Measurements from ENCODE around the gene AQP10. TPM values are rescaled to one million over a fixed set of nuclear protein-coding genes. Genes with fewer than 3 reads are reported as not detected.

AQP10 gene
- total RNA-seq, 5 donors from 2014 or later (not counting 1 experiment from before 2014, with no cell fraction given) = not detected

GRCh38 chr1:154325583-154326545 is 5.0 kb downstream of the AQP10 start:
- no peaks in the 10 kb centered on the region for H3K9me3 Mint-ChIP-seq
- peak in 2 of 4 experiments; percentile 9 for ATAC-seq (replicated peaks in 1 of 4)

GRCh38 chr1:154326546-154327465 is 5.9 kb downstream of the AQP10 start:
- ATAC-seq (replicated peaks in 1 of 4) = no peak
- H3K27me3 ChIP-seq (replicated peaks in 1 of 2; ENCODE audit: control insufficient read depth in 2 of 2, extremely low read depth in 1 of 2, insufficient read depth in 2 of 2, low read length in 1 of 2) = peaks cover 0 to 14% of the 10 kb centered on the region in 2 experiments
- POLR2A ChIA-PET = interaction anchor here (0.6 to 1.0 kb wide), 4 partner anchors 8 to 227 kb away, joined by 3 to 6 read pairs (median 4); no protein-coding TSS in a partner anchor
- peaks cover 4 to 15% of the 10 kb centered on the region in 2 donors for H3K36me3 ChIP-seq (ENCODE audit: control insufficient read depth in 2 of 2, extremely low read depth in 1 of 2, insufficient read depth in 1 of 2, low read length in 1 of 2)
- H3K9me3 ChIP-seq = no peaks in the 10 kb centered on the region
- H3K4me1 ChIP-seq (ENCODE audit: control insufficient read depth in 1 of 2, extremely low read depth in 1 of 2, insufficient read depth in 2 of 2, low read length in 2 of 2) = peaks cover 34 to 67% of the 10 kb centered on the region in 2 experiments
- CTCF ChIA-PET = interaction anchor here (0.6 to 5.5 kb wide), 9 partner anchors 8 to 141 kb away, joined by 3 to 87 read pairs (median 4); partner anchors contain the start of gene HAX1 (in 1 of the 2)
- H3K4me1 Mint-ChIP-seq = peaks cover 58 to 62% (median 58%) of the 10 kb centered on the region in 3 donors
- peaks cover 0 to 2% of the 10 kb centered on the region in 2 donors for H3K27me3 Mint-ChIP-seq
- no peaks in the 10 kb centered on the region for H3K9me3 Mint-ChIP-seq
- H3K4me3 Mint-ChIP-seq = peak overlapping the region; percentile 91 to 94 (median 94)
- peak overlapping the region; percentile 70 to 82 for H3K4me3 ChIP-seq (ENCODE audit: control insufficient read depth in 1 of 2, extremely low read depth in 1 of 2, low read length in 1 of 2)
- H3K27ac Mint-ChIP-seq = peak overlapping the region; percentile 89 to 95
- DNase-seq = peak in 1 of 35 experiments; percentile 36
- H3K27ac ChIP-seq (ENCODE audit: low read length) = peak overlapping the region; percentile 82
- H3K36me3 Mint-ChIP-seq = peaks cover 16% of the 10 kb centered on the region
- 93% methylated on average over 3 of the region's 6 CpGs for WGBS (ENCODE audit: insufficient coverage)

More at GRCh38 chr1:154325583-154326545, 5.0 kb downstream of the AQP10 start:
- Mint-ChIP-seq H3K27ac (peak overlapping the region; percentile 89 to 95), H3K4me1 (peaks cover 49 to 54% (median 53%) of the 10 kb centered on the region in 3 donors), H3K36me3 (peaks cover 8% of the 10 kb centered on the region), H3K4me3 (peak overlapping the region; percentile 91 to 94 (median 94)), H3K27me3 (peaks cover 0 to 2% of the 10 kb centered on the region in 2 donors)
- WGBS (ENCODE audit: insufficient coverage) = 2% methylated on average over 56 of the region's 63 CpGs
- peaks cover 30 to 58% of the 10 kb centered on the region in 2 experiments for H3K4me1 ChIP-seq (ENCODE audit: control insufficient read depth in 1 of 2, extremely low read depth in 1 of 2, insufficient read depth in 2 of 2, low read length in 2 of 2)
- H3K27me3 ChIP-seq (replicated peaks in 1 of 2; ENCODE audit: control insufficient read depth in 2 of 2, extremely low read depth in 1 of 2, insufficient read depth in 2 of 2, low read length in 1 of 2) = peaks cover 0 to 14% of the 10 kb centered on the region in 2 experiments
- peaks cover 4 to 7% of the 10 kb centered on the region in 2 donors for H3K36me3 ChIP-seq (ENCODE audit: control insufficient read depth in 2 of 2, extremely low read depth in 1 of 2, insufficient read depth in 1 of 2, low read length in 1 of 2)
- POLR2A ChIA-PET = interaction anchor here (0.9 to 1.0 kb wide), 3 partner anchors 9 to 107 kb away, joined by 4 to 10 read pairs (median 6); no protein-coding TSS in a partner anchor
- CTCF ChIA-PET = interaction anchor here (0.6 to 5.5 kb wide), 11 partner anchors 9 to 916 kb away, joined by 3 to 87 read pairs (median 3); partner anchors contain the start of gene HAX1 (in 1 of the 2)
- DNase-seq = peak in 10 of 35 experiments; percentile 11 to 63 (median 34)
- H3K9me3 ChIP-seq = no peaks in the 10 kb centered on the region
- H3K4me3 ChIP-seq (ENCODE audit: control insufficient read depth in 1 of 2, extremely low read depth in 1 of 2, low read length in 1 of 2) = peak overlapping the region; percentile 70 to 82
- H3K27ac ChIP-seq (ENCODE audit: low read length) = peak overlapping the region; percentile 82

GRCh38 chr1:154327466-154328317 is 6.8 kb downstream of the AQP10 start:
- Mint-ChIP-seq H3K9me3 (no peaks in the 10 kb centered on the region), H3K27me3 (peaks cover 0 to 2% of the 10 kb centered on the region in 2 donors), H3K4me1 (peaks cover 64 to 70% (median 65%) of the 10 kb centered on the region in 3 donors), H3K27ac (peak overlapping the region; percentile 94 to 95), H3K4me3 (peak overlapping the region; percentile 78 to 94 (median 94)), H3K36me3 (peaks cover 25% of the 10 kb centered on the region)
- H3K36me3 ChIP-seq (ENCODE audit: control insufficient read depth in 2 of 2, extremely low read depth in 1 of 2, insufficient read depth in 1 of 2, low read length in 1 of 2) = peaks cover 10 to 24% of the 10 kb centered on the region in 2 donors
- peaks cover 36 to 68% of the 10 kb centered on the region in 2 experiments for H3K4me1 ChIP-seq (ENCODE audit: control insufficient read depth in 1 of 2, extremely low read depth in 1 of 2, insufficient read depth in 2 of 2, low read length in 2 of 2)
- H3K4me3 ChIP-seq (ENCODE audit: control insufficient read depth in 1 of 2, extremely low read depth in 1 of 2, low read length in 1 of 2) = peak overlapping the region; percentile 82 to 86
- DNase-seq = peak in 9 of 35 experiments; percentile 11 to 57 (median 22)
- H3K27me3 ChIP-seq (replicated peaks in 1 of 2; ENCODE audit: control insufficient read depth in 2 of 2, extremely low read depth in 1 of 2, insufficient read depth in 2 of 2, low read length in 1 of 2) = peaks cover 0 to 11% of the 10 kb centered on the region in 2 experiments
- no peaks in the 10 kb centered on the region for H3K9me3 ChIP-seq
- ChIA-PET CTCF (interaction anchor here (0.7 to 5.5 kb wide), 10 partner anchors 9 to 141 kb away, joined by 3 to 87 read pairs (median 3); no protein-coding TSS in a partner anchor), POLR2A (interaction anchor here (0.7 to 0.8 kb wide), 2 partner anchors 16 to 22 kb away, joined by 3 to 5 read pairs; no protein-coding TSS in a partner anchor)
- no peak for ATAC-seq (replicated peaks in 1 of 4)
- WGBS (ENCODE audit: insufficient coverage) = 30% methylated on average over 2 of the region's 5 CpGs
- peak overlapping the region; percentile 82 for H3K27ac ChIP-seq (ENCODE audit: low read length)

GRCh38 chr1:154328318-154329151 is 7.6 kb downstream of the AQP10 start:
- Mint-ChIP-seq H3K36me3 (peaks cover 27% of the 10 kb centered on the region), H3K4me1 (peaks cover 64 to 75% (median 71%) of the 10 kb centered on the region in 3 donors), H3K4me3 (peak overlapping the region; percentile 78 to 94 (median 94)), H3K27ac (peak overlapping the region; percentile 94 to 95), H3K9me3 (no peaks in the 10 kb centered on the region), H3K27me3 (no peaks in the 10 kb centered on the region)
- WGBS (ENCODE audit: insufficient coverage) = 2% methylated on average over 71 of the region's 76 CpGs
- POLR2A ChIA-PET = interaction anchor here (0.5 to 0.8 kb wide), 3 partner anchors 12 to 846 kb away, joined by 3 to 5 read pairs (median 5); no protein-coding TSS in a partner anchor
- ATAC-seq (replicated peaks in 1 of 4) (peak; percentile 77 to 80 (median 78)), DNase-seq (peak; percentile 75 to 92 (median 84))
- peaks cover 10 to 31% of the 10 kb centered on the region in 2 donors for H3K36me3 ChIP-seq (ENCODE audit: control insufficient read depth in 2 of 2, extremely low read depth in 1 of 2, insufficient read depth in 1 of 2, low read length in 1 of 2)
- peaks cover 0 to 3% of the 10 kb centered on the region in 2 experiments for H3K27me3 ChIP-seq (replicated peaks in 1 of 2; ENCODE audit: control insufficient read depth in 2 of 2, extremely low read depth in 1 of 2, insufficient read depth in 2 of 2, low read length in 1 of 2)
- no peaks in the 10 kb centered on the region for H3K9me3 ChIP-seq
- CTCF ChIA-PET = interaction anchor here (0.7 to 5.5 kb wide), 11 partner anchors 8 to 140 kb away, joined by 3 to 87 read pairs (median 3); no protein-coding TSS in a partner anchor
- H3K4me1 ChIP-seq (ENCODE audit: control insufficient read depth in 1 of 2, extremely low read depth in 1 of 2, insufficient read depth in 2 of 2, low read length in 2 of 2) = peaks cover 36 to 70% of the 10 kb centered on the region in 2 experiments
- peak overlapping the region; percentile 82 for H3K27ac ChIP-seq (ENCODE audit: low read length)
- H3K4me3 ChIP-seq (ENCODE audit: control insufficient read depth in 1 of 2, extremely low read depth in 1 of 2, low read length in 1 of 2) = peak overlapping the region; percentile 82 to 86

Measured in T-cell (primary cell).